ENCODE measurements around the gene MCF2L2. TPM values are rescaled to one million over a fixed set of nuclear protein-coding genes. Genes with fewer than 3 reads are reported as not detected.

MCF2L2 gene
- polyA plus RNA-seq, 1 donor from 2014 or later: 9.3 TPM

GRCh38 chr3:183265834-183266417, 162.5 kb downstream of the MCF2L2 start:
- H3K9me3 ChIP-seq (ENCODE audit: low read length): no peaks in the 10 kb centered on the region
- H3K4me2 ChIP-seq (ENCODE audit: low read length): peak overlapping the region; percentile 69
- H2AFZ ChIP-seq (ENCODE audit: low read depth, low read length): peak overlapping the region; percentile 49
- no peaks in the 10 kb centered on the region for H3F3A ChIP-seq (ENCODE audit: insufficient read depth, low read length, poor library complexity, severe bottlenecking)
- TF ChIP-seq SMC3 (conservative IDR thresholded peaks at IDR 0.05; ENCODE audit: poor library complexity) (no peak), POLR2AphosphoS5 (IDR thresholded peaks at IDR 0.05) (peak; percentile 10), EP300 (conservative IDR thresholded peaks at IDR 0.05; ENCODE audit: poor library complexity, severe bottlenecking) (no peak)
- TF ChIP-seq, protein P1, sequence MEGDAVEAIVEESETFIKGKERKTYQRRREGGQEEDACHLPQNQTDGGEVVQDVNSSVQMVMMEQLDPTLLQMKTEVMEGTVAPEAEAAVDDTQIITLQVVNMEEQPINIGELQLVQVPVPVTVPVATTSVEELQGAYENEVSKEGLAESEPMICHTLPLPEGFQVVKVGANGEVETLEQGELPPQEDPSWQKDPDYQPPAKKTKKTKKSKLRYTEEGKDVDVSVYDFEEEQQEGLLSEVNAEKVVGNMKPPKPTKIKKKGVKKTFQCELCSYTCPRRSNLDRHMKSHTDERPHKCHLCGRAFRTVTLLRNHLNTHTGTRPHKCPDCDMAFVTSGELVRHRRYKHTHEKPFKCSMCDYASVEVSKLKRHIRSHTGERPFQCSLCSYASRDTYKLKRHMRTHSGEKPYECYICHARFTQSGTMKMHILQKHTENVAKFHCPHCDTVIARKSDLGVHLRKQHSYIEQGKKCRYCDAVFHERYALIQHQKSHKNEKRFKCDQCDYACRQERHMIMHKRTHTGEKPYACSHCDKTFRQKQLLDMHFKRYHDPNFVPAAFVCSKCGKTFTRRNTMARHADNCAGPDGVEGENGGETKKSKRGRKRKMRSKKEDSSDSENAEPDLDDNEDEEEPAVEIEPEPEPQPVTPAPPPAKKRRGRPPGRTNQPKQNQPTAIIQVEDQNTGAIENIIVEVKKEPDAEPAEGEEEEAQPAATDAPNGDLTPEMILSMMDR (IDR thresholded peaks at IDR 0.05; ENCODE audit: poor library complexity, severe bottlenecking): no peak
- H3K9me2 ChIP-seq (ENCODE audit: insufficient read depth, low read length): no peaks in the 10 kb centered on the region
- H3K9ac ChIP-seq (ENCODE audit: low read length): peak overlapping the region; percentile 64
- H3K36me3 ChIP-seq (ENCODE audit: insufficient read depth, low read length): peaks cover 8% of the 10 kb centered on the region
- no peaks in the 10 kb centered on the region for H3K27me3 ChIP-seq (ENCODE audit: insufficient read depth, low read depth, low read length)
- no peaks in the 10 kb centered on the region for H4K20me1 ChIP-seq (ENCODE audit: insufficient read depth)
- peaks cover 5% of the 10 kb centered on the region for H3K79me2 ChIP-seq (replicated peaks; ENCODE audit: insufficient read depth, low read length)
- H3K4me3 ChIP-seq (ENCODE audit: low read length): peak overlapping the region; percentile 58
- H3K27ac ChIP-seq (ENCODE audit: low read length): peak overlapping the region; percentile 56

DNA sequence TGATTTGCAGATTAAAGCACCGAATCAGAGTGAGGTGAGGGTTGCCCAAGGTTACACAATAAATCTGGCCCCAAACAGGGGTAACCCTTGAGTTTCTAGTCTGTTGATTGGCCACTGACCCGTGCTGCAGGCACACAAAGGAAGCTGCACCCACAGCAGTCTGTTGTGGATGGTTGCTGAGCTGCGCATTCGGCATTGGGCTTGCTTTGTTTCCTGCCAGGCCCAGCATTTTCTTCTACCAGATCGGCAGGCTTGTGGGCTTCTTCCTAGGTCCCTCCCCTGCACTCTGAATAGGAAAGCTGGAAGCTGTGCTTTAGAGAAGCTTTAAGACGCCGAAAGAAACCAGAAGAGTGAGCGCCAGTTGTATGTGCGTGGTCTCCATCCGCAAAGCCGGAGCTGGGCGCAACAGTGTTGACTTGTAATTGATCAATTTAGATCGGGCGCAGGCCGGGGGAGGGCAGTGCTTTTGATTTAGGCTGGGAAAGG, 163.2 kb downstream of the MCF2L2 start:
- no peaks in the 10 kb centered on the region for H4K20me1 ChIP-seq (ENCODE audit: insufficient read depth)
- H3F3A ChIP-seq (ENCODE audit: insufficient read depth, low read length, poor library complexity, severe bottlenecking): no peaks in the 10 kb centered on the region
- H3K9me2 ChIP-seq (ENCODE audit: insufficient read depth, low read length): no peaks in the 10 kb centered on the region
- peaks cover 4% of the 10 kb centered on the region for H3K36me3 ChIP-seq (ENCODE audit: insufficient read depth, low read length)
- H3K4me3 ChIP-seq (ENCODE audit: low read length): peak overlapping the region; percentile 58
- H3K27ac ChIP-seq (ENCODE audit: low read length): peak overlapping the region; percentile 56
- H3K27me3 ChIP-seq (ENCODE audit: insufficient read depth, low read depth, low read length): no peaks in the 10 kb centered on the region
- peak overlapping the region; percentile 64 for H3K9ac ChIP-seq (ENCODE audit: low read length)
- H2AFZ ChIP-seq (ENCODE audit: low read depth, low read length): peak overlapping the region; percentile 49
- peaks cover 5% of the 10 kb centered on the region for H3K79me2 ChIP-seq (replicated peaks; ENCODE audit: insufficient read depth, low read length)
- peak overlapping the region; percentile 69 for H3K4me2 ChIP-seq (ENCODE audit: low read length)
- TF ChIP-seq, protein P1 (IDR thresholded peaks at IDR 0.05; ENCODE audit: poor library complexity, severe bottlenecking): no peak
- TF ChIP-seq EZH2 (IDR thresholded peaks at IDR 0.05; ENCODE audit: borderline replicate concordance, insufficient read depth, low read length, poor library complexity, severe bottlenecking) (no peak), RAD21 (conservative IDR thresholded peaks at IDR 0.05) (no peak), SMC3 (conservative IDR thresholded peaks at IDR 0.05; ENCODE audit: poor library complexity) (no peak), MXI1 (conservative IDR thresholded peaks at IDR 0.05; ENCODE audit: poor library complexity, severe bottlenecking) (no peak), POLR2AphosphoS5 (IDR thresholded peaks at IDR 0.05) (peak; percentile 64), EP300 (conservative IDR thresholded peaks at IDR 0.05; ENCODE audit: poor library complexity, severe bottlenecking) (no peak), TAF1 (IDR thresholded peaks at IDR 0.05; ENCODE audit: low read depth) (no peak)
- TF ChIP-seq, protein P2, sequence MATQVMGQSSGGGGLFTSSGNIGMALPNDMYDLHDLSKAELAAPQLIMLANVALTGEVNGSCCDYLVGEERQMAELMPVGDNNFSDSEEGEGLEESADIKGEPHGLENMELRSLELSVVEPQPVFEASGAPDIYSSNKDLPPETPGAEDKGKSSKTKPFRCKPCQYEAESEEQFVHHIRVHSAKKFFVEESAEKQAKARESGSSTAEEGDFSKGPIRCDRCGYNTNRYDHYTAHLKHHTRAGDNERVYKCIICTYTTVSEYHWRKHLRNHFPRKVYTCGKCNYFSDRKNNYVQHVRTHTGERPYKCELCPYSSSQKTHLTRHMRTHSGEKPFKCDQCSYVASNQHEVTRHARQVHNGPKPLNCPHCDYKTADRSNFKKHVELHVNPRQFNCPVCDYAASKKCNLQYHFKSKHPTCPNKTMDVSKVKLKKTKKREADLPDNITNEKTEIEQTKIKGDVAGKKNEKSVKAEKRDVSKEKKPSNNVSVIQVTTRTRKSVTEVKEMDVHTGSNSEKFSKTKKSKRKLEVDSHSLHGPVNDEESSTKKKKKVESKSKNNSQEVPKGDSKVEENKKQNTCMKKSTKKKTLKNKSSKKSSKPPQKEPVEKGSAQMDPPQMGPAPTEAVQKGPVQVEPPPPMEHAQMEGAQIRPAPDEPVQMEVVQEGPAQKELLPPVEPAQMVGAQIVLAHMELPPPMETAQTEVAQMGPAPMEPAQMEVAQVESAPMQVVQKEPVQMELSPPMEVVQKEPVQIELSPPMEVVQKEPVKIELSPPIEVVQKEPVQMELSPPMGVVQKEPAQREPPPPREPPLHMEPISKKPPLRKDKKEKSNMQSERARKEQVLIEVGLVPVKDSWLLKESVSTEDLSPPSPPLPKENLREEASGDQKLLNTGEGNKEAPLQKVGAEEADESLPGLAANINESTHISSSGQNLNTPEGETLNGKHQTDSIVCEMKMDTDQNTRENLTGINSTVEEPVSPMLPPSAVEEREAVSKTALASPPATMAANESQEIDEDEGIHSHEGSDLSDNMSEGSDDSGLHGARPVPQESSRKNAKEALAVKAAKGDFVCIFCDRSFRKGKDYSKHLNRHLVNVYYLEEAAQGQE (IDR thresholded peaks at IDR 0.05; ENCODE audit: borderline replicate concordance): peak; percentile 36
- H3K9me3 ChIP-seq (ENCODE audit: low read length): no peaks in the 10 kb centered on the region
